GM12874 (cell line): Measurements from ENCODE around the gene SLC30A3.

Source experiments
- CTCF ChIP-seq: IDR thresholded peaks from 2 replicates; pipeline ENCODE4 v1.5.1; 2011; ENCODE audit warnings: low read depth, mild to moderate bottlenecking, control low read depth, low read length, moderate library complexity; ENCODE audit not compliant: insufficient read depth

SLC30A3 gene

GRCh38 chr2:27231921-27232320 lies 30.9 kb downstream of the SLC30A3 start:
- no peak for TF ChIP-seq CTCF

GRCh38 chr2:27227501-27227900 lies 35.3 kb downstream of the SLC30A3 start:
- TF ChIP-seq CTCF: no peak

- no peak for TF ChIP-seq CTCF
Measured at GRCh38 chr2:27225526-27225925, 37.3 kb downstream of the SLC30A3 start.

- no peak for TF ChIP-seq CTCF
Measured at GRCh38 chr2:27223416-27223815, 39.4 kb downstream of the SLC30A3 start.

GRCh38 chr2:27222407-27222806 lies 40.4 kb downstream of the SLC30A3 start:
- TF ChIP-seq CTCF: no peak

- no peak for TF ChIP-seq CTCF
Measured at GRCh38 chr2:27221166-27221565, 41.7 kb downstream of the SLC30A3 start.

- TF ChIP-seq CTCF: no peak
Measured at GRCh38 chr2:27220091-27220490, 42.8 kb downstream of the SLC30A3 start.

GRCh38 chr2:27219091-27219490 lies 43.8 kb downstream of the SLC30A3 start:
- TF ChIP-seq CTCF: no peak
